ENCODE results near the gene OBSCN.
"Not testable (repeated sequence)": the region's sequence is repeated elsewhere in the genome, so short reads cannot be mapped to it uniquely, and the experiment has no call there.

OBSCN gene

GRCh38 chr1:228213917-228214808 is 6.3 kb downstream of the OBSCN start:
- DNase-seq (ENCODE audit: low spot score), result no peak

DNA sequence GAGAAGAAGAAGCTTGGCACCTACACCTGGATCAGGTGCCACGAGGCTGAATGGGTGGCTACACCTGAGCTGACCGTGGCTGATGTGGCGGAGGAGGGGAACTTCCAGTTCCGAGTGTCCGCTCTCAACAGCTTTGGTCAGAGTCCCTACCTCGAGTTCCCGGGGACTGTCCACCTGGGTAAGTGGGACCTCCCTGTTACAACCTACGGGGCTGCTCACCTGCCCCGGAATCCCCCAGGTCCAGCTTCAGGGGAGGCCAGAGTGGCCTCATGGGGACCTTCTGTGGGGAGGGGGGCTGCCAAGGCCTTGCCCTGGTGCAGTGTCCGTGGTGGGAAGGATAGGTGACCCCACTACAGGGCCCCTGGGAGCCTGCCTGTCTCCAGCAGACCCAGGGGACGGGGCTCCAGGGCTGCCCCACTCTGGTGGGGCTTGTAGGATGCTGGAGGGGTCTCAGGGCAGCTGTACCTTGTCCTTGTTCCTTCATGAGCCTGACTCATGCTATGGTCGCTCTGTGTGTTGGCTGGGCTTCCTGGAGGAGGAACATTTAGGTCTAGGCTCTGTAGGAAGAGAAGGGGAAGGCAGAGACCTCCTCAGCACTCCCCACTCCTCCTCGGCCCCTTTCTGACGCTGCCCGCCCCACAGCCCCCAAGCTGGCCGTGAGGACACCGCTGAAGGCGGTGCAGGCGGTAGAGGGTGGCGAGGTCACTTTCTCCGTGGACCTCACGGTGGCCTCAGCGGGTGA is 7.2 kb downstream of the OBSCN start:
- no peak for DNase-seq (ENCODE audit: low spot score)

DNA sequence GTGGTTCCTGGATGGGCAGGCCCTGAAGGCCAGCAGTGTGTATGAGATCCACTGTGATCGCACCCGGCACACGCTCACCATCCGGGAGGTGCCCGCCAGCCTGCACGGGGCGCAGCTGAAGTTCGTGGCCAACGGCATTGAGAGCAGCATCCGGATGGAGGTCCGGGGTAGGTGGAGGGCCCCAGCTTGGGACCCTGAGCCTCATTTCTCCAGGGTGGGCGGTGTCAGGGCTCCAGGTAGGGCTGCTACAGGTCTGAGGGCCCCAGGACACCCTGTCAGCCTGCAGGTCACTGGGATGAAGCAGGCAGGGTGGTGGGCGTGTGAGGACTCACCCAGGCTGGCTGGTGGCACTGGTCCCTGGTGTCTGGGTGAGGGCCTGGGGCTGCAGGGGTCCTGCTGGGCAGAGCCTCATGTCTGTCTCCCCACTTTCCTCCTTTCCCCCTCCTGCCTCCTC is 7.8 kb downstream of the OBSCN start:
- DNase-seq (ENCODE audit: low spot score), result no peak

DNA sequence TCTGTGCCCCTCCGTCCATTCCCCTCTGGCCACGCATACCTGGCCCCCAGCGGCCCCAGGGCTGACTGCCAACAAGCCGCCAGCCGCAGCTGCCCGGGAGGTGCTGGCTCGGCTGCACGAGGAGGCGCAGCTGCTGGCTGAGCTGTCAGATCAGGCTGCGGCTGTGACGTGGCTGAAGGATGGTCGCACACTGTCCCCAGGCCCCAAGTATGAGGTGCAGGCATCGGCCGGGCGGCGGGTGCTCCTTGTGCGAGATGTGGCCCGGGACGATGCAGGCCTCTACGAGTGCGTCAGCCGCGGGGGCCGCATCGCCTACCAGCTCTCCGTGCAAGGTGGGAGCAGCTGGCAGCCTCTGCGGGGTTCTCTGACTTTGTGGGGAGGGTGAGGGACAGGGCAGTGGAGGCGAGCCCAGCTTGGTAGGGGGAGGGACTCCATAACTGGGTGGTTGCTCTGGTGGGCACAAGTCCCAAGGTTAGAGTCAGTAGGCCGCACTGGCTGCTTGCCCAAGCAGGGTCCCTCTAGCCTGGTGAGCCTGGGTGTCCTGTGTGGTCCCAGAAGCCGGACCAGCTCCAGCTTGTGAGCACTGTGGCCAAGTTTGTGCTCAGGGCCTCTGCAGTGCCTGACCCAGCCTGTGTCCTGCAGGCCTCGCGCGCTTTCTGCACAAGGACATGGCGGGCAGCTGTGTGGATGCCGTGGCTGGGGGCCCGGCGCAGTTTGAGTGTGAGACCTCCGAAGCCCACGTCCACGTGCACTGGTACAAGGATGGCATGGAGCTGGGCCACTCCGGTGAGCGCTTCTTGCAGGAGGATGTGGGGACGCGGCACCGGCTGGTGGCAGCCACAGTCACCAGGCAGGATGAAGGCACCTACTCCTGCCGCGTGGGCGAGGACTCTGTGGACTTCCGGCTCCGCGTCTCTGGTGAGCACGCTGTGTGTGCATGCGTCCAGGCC is 8.8 kb downstream of the OBSCN start:
- DNase-seq (ENCODE audit: low spot score), result no peak

DNA sequence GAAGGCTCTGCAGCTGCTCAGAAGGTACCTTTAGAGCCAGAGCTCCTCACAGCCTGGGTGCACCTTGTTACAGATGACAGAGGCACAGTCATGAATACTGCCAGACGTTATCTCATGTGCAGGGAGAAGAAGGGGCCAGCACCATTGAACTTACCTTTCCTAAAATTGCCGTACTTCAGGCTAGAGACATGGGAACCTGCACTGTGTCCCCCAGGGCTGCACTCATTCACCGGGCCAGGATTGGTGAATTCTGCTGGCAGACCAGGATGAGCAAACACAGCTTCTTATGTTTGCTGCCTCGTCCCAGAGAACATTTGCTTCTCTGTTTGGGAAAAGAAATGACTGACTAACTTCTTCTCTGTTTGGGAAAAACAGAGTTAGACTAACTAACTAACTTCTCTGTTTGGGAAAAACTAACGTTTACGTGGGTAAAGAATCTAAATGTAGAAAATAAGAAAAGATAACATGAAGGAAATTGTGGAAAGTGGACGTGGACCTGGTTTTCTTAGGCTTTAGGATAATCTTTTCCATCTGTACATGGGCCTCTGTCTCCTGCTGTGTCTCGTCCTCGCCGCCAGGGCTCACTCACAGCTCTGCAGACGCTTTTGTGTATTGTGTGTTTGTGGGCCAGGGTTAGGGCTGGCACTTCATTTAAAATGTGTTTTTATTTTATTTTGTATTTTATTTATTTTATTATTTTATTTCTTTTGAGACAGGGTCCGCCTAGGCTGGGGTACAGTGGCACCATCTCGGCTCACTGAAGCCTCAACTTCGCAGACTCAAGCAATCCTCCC is 9.9 kb downstream of the OBSCN start:
- DNase-seq (ENCODE audit: low spot score), result no peak

DNA sequence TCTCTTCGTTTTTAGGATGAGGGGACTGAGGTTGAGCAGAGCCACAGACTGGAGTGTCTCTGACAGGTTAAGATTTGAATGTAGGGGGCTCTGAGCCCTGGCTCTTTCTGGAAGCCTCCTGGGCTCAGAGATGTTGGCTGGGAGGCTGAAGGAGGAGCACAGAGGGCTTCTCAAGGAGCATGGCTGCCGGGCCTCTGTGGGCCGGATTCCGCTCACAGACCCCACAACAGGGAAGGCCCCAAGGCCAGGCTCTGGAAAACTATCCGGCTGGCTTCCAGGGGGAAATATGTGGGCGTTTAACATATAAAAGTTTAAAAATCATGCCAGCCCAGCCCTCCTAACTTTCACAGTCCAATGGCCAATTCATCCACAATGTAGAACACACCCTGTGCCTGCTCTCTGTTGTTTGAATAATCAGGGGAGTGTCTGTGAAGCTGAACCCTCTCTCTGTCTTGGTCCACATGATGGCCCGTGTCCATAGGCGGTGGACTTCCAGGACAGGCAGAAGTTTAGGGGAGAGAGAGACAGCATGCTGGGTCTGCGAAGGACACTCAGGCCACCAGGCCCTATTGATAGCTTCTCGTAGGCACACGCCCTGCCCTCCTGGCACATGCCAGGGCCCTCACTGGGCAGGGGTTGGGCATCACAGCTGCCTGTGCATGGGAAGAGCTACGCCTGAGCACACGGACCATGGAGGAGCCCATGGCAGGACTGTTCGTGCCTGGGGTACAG is 10.8 kb downstream of the OBSCN start:
- no peak for DNase-seq (ENCODE audit: low spot score)

GRCh38 chr1:228219245-228219961 is 11.6 kb downstream of the OBSCN start:
- no peak for DNase-seq (ENCODE audit: low spot score)

DNA sequence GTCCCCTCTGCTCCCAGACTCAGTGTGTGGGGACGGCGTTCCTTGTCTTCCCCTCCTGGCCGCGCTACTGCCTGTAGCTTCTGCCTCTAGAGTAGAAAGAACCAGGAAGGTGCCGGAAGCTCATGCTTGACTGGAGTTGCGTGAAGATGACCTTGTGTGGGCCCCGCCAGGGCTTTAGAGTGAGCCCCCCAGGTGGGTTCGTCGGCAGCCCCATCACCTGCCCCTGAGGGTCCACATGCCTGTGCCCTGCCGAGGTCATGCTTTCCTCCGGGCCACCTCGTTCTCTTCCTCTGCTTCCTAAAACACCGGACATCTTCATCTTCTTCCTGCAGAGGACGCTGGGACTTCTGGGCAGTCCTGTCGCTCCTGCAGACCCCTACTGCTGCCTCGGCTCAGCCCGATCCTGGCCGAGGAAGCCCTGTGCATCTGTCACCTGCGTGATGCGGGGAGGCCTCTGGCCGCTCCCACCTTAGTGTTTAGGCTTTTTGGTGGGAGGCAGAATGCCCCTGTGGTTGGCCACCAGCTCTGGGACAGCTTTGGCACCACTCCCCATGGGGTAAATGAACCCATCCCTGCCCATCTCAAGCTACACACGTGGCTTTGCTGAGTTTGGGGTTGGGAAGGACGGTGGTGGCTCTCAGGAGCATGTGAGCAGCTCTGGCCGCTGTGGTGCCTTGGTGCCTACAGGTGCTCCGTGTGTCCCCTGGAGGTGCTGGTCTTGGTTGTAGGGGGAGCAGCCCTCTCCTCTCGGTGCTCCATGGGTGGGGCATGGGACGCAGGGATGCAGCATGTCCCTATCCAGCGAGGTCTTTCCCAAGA is 12.3 kb downstream of the OBSCN start:
- no peak for DNase-seq (ENCODE audit: low spot score)

- DNase-seq (ENCODE audit: low spot score), result not testable (repeated sequence)
These were observed 13.3 kb downstream of the OBSCN start for GRCh38 chr1:228221097-228221496.

DNA sequence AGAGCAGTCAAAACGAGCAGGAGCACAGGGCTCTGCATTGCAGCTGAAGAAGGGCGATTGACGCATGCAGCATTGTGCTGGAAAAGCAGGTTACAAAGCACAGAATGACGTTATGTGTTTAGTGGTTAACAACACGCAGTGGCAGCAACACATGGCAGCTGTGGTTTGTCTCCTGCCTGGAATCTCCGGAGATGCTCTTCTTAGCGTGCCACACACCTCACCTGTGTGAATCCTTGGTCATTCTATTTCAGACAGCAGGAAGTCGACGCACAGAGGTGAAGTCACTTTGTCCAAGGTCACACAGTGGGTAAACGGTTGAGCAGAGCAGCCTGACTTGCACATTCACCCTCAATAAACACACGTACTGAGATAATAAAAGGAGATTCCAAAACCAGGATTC is 14.7 kb downstream of the OBSCN start:
- DNase-seq (ENCODE audit: low spot score), result no peak

DNA sequence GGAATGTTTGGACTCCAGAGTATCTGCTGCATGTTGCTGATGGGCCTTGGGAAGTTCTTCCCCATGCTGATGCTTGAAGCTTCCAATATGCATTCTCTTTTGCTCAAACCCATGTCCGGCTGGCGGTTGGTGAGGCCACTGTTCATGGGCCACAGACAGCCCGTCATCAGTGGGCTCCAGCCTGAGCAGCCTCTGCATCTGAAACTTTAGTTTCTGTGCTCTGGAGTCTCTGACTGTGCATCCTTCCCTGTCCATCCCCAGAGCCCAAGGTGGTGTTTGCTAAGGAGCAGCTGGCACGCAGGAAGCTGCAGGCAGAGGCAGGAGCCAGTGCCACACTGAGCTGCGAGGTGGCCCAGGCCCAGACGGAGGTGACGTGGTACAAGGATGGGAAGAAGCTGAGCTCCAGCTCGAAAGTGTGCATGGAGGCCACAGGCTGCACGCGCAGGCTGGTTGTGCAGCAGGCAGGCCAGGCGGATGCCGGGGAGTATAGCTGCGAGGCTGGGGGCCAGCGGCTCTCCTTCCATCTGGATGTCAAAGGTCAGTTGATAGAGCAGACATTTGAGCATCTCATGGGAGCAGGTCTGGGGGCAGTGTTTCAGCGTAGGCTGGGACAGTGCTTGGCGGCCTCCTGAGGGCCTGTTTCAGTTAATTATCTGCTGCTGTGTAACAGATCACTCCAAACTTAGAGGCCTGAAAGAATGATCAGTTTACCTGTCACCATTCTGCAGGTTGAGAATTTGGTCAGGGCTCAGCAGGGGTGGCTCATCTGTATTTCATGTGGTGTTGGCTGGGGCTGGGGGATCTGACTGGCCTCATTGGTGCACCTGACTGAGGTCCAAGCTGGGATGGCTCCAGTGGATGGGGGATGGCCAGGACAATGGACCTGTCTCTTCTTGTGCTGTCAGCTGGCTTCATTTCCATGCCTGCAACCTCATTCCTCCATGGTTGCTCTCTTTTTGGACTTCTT is 16.6 kb downstream of the OBSCN start:
- DNase-seq (ENCODE audit: low spot score), result no peak

DNA sequence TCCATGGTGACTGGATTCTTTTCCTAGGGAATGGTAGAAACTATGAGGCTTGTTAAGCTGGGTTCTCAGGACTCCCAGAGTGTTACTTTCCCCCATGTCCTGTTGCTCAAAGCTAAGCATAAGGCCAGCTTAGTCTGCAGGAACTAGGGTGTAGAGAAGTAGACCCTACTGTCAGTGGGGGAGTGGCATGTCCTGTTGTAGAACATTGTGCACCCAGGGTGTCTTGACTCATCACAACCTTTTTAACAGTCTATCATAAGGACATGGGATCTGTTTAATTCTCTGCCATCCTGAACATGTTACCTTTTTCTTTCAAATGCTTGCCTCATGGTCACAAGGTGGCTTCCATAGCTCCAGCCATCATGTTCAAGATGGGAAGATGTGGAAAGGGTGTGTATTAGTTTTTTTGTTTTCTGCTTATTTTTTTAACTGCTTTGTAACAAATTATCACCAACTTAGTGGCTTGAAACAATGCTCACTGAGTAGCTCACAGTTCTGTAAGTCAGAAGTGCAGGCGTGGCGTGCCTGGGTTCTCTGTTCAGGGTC is 17.4 kb downstream of the OBSCN start:
- no peak for DNase-seq (ENCODE audit: low spot score)

GRCh38 chr1:228225740-228226139 is 17.9 kb downstream of the OBSCN start:
- DNase-seq (ENCODE audit: low spot score), result no peak

DNA sequence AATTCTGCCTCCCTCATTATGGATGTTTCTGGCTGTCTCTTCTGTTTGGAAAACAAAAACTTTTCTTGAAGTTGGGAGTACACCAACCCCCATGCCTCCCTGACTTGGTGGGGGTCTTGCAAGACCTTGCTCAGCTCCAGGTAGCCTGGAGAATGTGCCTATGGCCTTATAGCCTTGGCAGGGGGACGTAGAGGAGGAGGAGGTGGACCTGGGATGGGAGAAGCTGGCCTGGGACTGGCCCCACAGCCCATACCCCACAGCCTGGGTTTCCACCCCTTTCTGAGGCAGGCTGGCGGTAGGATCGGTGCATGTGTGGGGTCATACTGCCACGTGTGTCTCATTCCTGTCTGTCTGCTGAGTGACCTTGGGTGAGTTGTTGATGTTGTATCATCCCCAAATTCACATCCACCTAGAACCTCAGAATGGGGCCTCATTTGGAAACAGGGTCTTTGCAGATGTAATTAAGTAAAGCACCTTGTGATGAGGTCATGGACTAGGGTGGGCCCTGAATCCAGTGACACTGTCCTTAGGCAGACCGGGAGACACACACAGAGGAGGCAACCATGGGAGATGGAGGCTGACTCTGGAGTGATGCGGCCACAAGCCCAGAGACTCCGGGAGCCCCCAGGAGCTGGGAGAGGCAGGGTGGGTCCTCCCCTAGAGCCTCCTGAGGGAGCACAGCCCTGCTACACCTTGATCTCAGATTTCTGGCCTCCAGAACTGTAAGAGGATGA is 18.5 kb downstream of the OBSCN start:
- DNase-seq (ENCODE audit: low spot score), result no peak

GRCh38 chr1:228226956-228227791 is 19.3 kb downstream of the OBSCN start:
- DNase-seq (ENCODE audit: low spot score), result peak; percentile 52

DNA sequence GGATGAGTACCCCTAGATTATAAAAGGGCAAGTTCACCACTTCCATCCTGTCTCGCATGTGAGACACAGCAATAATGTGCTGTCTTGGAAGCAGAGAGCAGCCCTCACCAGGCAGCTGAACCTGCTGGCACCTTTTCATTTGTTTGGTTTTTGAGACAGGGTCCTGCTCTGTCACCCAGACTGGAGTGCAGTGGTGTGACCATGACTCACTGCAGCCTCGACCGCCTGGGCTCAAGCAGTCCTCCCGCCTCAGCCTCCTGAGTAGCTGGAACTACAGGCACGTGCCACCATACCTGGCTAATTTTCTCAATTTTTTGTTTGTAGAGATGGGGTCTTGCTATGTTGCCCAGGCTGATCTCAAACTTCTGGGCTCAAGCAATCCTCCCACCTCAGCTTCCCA is 20.3 kb downstream of the OBSCN start:
- DNase-seq (ENCODE audit: low spot score), result not testable (repeated sequence)

Measured in kidney capillary endothelial cell (primary cell).